HG03520 (cell line): Measurements from ENCODE around the gene C1QTNF1.

ENCODE experiments used
- ATAC-seq: cut with Tn5 transposase; IDR thresholded peaks from one replicate; pipeline ENCODE4 v1.9.1; 2021; ENCODE audit warnings: mild to moderate bottlenecking, moderate library complexity; ENCODE audit not compliant: unreplicated experiment

Gene C1QTNF1, protein sequence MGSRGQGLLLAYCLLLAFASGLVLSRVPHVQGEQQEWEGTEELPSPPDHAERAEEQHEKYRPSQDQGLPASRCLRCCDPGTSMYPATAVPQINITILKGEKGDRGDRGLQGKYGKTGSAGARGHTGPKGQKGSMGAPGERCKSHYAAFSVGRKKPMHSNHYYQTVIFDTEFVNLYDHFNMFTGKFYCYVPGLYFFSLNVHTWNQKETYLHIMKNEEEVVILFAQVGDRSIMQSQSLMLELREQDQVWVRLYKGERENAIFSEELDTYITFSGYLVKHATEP

DNA sequence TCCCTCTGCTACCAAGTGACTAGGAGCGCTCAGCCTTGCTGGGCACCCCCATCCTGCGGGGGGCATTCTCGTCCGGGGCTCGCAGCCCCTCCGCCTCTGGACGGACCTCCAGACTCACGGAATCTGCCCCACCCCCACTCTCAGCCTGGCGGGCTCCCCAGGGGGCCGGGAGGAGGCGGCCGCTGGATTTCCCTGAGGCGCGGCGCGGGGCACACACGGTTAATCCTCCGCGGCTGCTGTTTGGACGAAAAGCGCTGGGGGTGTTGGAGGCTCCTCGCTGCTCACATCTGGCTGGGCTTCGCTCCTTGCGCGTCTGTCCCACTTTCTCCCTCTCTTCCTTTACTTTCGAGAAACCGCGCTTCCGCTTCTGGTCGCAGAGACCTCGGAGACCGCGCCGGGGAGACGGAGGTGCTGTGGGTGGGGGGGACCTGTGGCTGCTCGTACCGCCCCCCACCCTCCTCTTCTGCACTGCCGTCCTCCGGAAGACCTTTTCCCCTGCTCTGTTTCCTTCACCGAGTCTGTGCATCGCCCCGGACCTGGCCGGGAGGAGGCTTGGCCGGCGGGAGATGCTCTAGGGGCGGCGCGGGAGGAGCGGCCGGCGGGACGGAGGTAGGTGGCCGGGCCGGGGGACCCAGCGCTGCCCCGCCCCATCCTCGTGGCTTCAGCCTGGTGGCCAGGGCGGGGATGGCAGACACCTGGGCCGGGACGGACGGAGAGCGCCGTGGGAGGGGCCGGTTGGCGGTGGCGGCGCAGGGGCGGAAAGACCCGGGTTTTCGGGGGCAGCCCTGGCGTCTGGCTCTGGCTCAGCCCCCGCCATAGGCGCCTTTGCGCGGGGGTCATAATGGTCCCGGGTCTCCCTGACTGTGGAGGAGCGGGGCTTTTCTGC, at the start of gene C1QTNF1:
Gene C1QTNF1, plus strand, starts transcription at position 284 of the 886 bp plus-strand sequence. CDS start 19,800 bp downstream, outside the sequence.
- no peak for ATAC-seq

DNA sequence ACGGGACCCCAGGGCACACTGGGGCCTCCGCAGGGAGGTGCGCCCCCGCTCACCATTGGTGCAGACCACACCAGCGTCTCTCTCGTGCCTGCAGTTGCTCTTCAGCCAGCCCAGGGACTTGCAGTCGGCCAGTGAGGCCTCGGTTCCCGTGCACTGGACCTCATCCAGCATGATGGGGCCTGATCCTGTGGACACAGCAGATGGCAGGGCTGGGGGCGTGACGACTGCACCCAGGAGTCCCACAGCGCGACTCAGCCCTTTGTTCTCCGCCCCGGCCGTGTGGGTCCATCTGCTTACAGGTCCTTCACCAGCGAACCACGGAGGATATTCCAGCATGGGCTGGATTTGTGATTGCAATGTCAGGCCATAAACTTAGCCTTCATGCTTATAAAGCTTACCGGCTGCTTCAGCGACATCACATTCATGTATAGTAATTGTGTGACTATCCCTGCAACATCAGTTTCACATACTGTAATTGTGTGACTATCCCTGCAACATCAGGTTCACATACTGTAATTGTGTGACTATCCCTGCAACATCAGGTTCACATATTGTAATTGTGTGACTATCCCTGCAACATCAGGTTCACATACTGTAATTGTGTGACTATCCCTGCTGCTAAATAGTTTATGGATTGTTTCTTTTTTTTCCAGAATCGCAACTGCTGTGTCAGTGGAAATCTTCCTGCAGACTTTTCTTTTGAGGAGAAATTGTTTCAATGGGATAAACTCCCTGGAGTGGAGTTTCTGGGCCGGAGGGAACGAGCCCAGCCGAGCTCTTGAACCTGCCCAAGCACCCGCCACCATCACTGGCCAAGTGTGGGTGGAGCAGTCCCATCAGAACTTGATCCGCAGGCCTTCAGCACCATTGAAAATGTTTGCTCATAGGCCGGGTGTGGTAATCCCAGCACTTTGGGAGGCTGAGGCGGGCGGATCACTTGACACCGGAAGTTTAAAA, 49.1 kb upstream of the C1QTNF1 start:
- ATAC-seq = no peak

DNA sequence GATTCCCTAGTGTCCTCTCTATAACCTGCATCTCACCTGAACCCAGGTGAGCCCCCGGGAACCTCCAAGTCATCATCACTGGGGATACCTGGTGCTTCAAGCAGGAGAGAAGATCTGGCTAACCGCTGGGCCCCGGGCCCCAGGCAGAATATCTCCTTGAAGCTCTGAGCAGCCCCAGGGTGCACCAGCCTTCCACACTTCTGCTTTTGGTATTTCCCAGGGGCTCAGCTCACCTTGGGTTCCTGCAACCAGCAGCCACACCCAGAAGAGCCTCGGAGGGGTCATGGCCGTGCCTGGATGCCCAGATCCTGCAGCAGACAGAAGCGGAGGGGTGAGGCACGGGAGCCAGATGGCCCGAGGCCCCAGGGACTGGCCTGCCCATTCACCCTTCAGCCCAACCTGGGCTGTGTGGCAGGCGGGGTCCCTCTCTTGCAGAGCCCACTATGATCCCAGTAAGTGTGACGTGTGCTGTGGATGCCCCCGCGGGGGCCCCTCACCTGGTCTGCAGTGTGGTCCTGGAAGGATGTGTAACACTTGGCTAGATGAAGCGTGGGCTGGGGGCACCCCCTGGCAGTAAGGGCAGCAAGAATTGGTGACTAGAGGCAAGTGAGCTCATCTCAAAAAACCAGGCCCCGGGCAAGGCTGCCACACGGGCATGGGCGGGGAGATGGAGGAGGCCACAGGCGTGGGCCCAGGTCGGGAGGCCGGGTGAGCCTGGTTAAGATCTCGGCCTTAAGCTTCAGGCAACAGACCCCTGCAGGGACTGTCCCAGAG, 46.9 kb upstream of the C1QTNF1 start:
- no peak for ATAC-seq

DNA sequence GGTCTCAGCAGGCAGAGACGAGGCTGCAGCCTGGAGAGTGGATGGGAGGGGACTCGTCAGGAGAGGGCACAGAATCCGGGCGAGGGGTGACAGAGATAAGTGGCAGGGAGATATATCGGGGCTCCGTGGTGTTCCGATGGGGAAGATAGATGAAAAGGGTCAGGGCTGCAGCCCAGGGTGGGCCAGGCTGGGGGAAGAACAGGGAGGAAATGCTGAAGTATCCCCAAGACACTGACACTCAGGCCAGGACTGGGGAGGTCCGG, 46.4 kb upstream of the C1QTNF1 start:
- ATAC-seq = no peak

DNA sequence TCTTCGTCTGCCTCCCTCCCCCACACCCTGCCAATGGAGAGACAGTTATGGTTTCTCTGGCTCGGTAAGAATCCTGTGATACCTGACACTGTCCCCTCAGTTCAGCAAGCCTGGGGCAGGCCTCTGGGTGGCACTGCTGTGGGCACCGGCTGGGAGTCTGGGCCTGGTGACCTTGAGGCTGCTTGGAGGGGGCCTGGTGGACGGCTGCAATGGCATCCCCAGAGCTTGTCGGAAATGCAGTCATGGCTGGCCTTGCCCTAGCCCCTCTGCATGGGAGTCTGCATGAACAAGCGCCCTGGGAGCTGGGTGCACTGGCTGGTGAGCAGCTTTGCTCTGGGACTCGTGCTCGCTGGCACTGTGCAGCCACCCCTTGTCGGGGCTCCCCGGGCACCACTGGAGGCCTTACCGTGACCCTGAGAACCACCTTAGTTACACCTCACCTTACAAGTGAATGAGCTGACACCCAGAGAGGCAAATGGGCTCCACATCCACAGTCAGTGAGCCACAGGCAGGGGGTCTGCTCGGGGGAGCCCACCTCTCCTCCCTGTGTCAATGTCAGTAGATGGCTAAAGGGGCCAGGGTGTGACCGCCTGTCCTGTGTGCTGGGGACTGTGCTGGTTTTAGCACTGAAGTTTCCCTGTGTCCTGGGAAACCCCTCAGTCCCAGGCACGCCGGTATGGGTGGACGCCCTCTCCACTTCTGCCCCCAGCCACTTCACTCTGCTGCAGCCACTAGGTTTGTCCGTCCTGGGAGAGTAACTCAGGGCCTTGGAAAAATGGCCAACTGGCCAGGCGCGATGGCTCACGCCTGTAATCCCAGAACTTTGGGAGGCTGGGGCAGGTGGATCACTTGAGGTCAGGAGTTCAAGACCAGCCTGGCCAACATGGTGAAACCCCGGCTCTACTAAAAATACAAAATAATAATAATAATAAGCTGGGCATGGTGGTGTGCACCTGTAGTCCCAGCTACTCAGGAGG, 45.7 kb upstream of the C1QTNF1 start:
- no peak for ATAC-seq

DNA sequence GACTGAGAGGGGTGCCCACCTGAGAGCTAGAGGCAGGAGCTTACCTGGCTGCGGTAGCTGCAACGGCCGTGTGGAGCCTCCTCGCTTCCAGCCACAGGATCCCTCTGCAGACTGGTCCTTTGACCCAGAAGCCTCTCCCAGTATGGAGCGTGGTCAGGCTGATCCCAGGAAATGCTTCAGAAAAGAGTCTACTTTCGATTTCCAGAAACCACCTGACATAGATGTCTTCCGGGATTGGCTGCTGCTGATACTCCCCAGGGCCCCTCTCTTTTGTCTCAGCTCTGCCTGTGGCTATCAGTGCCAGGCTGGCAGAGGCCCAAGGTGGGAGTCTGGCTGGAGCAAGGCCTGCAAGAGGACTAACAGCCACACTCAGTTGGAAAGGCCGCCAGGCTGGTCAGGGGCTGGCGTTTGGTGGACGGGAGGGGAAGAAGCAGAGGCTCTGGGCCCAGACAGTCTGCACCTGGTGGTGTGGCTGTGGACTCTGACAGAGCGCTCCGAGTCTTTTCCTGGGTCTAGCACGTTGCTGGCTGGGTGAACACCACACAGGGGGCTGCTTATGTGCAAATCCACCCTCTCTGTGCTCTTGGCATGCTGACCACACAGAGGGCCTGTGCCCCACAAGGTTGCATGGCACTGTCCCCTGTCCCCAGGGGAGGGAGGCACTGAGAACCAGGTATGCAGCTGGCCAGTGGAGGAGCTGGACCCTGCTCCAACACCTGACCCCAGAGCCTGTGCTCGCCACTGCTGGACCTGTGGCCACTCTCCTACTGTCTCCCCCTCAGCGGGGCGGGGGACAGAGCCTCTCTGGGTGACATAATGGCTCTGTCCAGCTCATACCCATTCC, 44.0 kb upstream of the C1QTNF1 start, which contains the start of gene LGALS3BP:
Gene LGALS3BP, minus strand, starts transcription at position 144 of the 844 bp plus-strand sequence. CDS start 2,732 bp downstream, outside the sequence.
- ATAC-seq = no peak

DNA sequence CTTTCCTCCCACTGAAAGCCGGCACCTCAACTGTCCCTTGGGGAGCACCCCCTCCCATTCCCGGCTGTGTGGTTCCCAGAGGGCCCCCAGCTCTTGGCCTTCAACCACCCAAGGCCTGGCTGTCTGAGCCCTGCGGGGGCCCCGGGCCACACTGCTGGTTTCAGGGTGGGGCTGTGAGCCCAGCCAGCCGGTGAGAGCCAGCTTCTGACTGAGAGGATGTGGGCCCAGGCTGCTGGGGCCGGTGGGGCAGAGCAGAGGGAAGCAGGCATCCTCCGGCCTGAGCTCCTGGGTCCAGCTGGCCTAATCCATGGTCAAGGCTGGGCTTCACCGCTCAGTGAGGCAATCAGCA, 43.4 kb upstream of the C1QTNF1 start:
- ATAC-seq = no peak

DNA sequence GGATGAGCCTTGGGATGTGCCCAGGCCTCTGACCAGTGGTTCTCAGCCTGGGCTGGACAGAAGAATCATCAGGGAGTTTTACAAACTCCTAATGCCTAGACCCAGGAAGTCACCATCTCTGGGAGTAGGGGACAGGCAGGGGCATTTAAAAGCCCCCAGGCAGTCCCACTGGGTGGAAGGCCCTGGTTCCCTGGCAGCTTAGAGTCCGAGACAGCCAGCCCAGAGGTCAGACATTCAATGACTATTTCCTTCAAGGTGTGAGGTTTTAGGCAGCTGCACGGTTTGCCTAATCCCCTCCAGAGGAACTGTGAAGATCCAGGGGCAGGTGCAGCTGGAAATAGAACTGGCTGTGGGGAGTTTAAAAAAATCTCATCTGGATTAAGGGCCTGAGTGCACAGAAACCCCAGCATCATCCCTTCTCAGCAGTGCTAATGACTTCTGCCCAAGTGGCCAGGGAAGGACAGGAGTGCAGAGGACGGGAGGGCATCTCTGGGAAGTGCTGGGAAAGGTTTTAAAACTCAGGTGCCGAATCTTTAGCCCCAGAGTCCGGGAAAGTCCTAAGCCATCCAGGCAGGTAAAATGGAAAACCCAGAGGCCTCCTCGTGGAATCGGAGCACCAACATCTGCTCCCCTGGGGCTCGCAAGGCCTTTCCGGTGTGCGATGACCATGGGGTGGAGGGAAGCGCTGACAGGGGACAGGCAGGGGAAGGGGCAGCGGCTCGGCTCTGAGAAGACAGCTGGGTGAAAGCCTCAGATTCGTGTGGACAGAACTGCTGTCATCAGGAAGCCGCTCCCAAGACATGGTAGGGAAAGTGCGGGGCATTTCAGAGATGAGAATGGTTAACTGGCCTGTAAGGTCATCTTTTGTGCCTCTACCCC, 42.7 kb upstream of the C1QTNF1 start:
- ATAC-seq = no peak

DNA sequence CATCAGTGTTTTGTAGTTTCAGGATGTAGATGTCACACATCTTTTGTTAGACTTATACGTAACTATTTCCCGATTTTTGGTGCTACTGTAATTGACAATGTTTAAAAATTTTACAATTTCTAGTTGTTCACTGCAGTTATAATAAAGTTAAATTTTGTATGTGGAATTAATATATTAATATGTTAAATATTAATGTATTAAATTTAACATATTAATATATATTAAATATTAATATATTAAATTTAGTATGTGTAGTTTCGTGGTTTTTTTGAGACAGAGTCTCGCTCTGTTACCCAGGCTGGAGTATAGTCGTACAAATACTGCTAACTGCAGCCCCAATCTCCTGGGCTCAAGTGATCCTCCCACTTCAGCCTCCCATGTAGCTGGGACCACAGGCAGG, 38.6 kb upstream of the C1QTNF1 start:
- ATAC-seq = no peak

DNA sequence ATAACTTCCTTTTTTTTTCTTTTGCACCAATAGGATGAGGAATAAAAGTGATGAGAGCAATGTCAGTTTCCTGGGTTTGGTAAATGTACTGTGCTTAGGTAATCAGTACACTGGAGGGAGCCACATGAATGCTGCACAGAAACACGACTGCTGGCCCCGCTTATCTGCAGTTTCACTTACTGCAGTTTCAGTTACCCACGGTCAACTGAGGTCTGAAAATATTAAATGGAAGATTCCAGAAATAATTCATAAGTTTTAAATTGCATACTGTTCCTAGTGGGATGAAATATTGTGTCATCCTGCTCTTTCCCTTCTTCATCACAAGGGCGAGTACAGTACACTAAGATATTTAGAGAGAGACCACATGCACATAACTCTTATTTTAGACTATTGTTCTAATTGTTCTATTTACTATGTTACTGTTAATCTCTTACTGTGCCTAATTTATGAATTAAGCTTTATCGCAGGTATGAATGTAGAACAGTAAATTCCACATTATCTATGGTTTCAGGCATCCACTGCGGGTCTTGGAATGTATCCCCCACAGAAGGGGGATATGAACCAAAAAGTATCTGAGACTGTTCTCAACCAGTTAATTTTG, 37.8 kb upstream of the C1QTNF1 start:
- ATAC-seq = no peak

DNA sequence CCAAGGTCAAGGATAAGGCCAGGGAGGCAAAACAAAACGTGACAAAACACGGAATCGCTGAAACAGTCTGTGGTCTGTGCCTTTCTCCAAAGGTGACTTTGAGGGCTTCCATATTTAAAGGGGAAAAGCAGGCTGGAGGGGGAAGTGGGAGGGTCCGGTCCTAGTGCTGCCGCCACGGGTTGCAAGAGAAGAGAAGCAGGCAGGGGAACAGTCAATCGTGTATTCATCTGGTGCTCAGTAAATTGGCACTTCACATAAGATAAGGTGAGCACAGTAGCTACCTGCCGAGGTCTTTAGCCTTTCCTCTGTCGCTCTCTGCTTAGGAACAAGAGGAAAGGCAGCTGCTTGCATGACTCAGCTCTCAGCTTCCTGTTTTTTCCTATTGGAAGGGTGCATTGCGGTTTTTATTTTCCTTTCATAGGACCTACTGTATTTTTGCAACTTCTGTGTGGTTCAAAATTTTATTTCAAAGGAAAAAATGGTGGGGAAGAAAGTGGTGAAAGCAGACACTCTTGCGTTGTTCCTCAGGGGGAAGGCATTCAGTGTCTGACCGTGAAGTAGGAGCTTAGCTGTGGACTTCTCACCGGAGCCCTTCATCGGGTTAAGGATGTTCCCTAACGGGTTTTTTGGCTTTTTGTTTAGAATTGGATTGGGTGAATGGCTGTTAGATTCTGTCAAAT, 37.2 kb upstream of the C1QTNF1 start:
- no peak for ATAC-seq

DNA sequence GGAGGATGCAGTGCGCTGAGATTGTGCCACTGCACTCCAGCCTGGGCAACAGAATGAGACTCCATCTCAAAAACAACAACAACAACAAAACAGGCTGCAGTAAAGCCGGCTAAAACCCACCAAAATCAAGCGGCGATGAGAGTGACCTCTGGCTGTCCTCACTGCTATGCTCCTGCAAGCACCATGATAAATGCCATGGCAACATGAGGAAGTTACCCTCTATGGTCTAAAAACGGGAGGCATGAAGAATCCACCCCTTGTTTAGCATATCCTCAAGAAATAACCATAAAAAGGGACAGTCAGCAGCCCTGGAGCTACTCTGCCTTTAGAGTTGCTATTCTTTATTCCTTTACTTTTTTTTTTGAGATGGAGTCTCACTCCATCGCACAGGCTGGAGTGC, 35.8 kb upstream of the C1QTNF1 start:
- ATAC-seq = no peak

DNA sequence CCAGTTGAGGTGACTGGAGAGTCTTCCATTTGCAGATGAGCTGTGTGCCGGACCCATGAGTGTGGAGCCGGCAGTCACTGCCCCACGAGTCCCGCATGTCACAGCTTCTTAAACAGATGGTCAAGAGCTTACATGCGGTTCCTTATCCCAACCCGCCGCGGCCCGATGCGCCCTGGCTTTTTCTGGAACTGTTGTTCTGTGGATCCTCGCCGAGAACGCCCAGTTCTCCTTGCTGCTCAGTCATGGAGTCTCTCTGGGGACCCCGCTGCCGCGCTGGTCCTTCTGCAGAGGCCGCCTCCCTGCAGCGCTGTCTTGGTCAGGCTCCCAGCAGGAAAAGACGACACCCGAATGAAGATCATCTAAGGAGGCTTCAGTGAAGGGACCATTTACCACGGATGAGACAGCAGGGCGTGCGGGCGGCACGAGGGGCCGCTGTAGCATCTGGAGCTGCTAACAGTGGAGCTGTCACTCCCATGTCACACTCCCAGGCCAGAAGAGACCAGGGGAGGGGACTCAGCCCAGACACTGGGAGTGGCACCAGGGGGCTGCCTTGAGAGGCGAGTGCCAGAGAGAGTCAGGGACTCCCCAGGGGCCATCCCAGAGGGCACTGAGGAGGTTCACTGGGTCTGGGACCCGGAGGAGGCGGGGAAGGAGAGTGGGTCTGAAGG, 33.5 kb upstream of the C1QTNF1 start:
- no peak for ATAC-seq

DNA sequence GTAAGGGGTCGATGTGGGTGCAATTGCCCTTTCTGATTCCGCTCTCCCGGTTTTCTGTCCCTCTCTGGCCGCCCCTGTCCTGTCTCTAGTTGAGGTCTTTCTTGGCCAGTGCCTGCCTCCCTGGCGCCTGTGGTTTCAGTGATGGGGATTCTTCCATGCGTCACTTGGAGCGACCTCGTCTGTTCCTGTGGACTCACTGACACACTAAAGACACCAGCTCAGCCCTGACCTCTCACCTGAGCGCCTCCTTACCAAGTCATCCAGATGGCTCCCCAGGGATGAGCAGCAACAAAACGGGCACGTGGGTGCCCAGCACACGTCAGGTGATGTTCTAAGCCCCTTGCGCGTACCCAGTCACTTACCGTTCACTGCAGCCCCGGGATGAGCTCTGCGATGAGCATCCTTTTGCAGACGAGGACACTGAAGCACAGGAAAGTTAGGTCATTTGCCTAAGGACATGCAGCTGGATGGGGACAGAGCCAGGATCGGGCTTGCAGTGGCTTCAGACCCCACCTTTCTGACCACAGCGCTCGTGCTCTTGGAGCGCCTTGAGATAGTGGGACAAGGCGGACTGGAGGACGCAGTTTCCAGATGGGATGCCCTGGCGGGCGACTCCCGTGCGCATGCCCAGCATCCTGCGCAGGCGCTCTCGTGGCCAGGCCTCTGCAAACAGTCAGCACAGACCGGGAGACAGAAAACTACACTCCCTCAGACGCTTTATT, 32.8 kb upstream of the C1QTNF1 start:
- no peak for ATAC-seq

DNA sequence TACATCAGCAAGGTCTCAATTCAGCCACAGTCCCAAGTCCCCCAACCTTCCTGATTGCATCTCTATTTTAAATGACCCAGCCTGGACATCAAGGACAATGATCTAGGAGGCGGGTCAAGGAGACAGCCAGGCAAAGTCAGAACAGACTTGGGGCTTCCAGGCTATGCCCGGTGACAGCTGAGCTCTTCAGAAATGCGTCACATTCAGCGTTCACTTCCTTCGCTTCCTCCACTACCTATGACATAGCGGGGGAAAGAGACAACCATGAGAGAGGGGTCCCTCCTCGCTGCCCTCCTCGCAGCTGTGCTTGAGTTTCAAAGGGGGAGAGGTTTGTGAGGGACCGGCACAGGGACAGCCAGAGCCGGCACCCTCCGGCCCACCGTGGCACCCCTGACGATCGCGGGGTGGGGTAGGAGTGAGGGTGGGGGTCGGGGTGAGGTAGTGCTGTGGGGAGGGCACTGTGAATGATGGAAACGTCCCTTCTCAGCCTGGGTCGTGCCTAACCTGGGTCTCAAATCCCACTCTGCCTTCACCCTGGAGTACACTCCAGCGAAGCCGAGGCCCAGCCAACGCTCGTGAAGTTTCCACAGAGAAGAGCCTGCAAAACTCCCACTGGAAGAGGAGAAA, 31.9 kb upstream of the C1QTNF1 start:
- no peak for ATAC-seq
